Parathyroid adenoma (tissue), 2 donors: ENCODE results near the gene DMXL2.

Experiments
- H2AFZ ChIP-seq: fragments of 300-600 bp; sonication (generic); one replicate; pipeline ENCODE4 v1.7.0; 2017; ENCODE audit warnings: antibody characterized with exemption, mild to moderate bottlenecking
- H3K27ac ChIP-seq: fragments of 300-600 bp; sonication (generic); one replicate; pipeline ENCODE4 v1.7.0; 2017
- H3K27me3 ChIP-seq: fragments of 300-600 bp; sonication (generic); one replicate; pipeline ENCODE4 v1.7.0; 2017; ENCODE audit warnings: low read length; ENCODE audit not compliant: control insufficient read depth, insufficient read depth
- H3K36me3 ChIP-seq: fragments of 300-600 bp; sonication (generic); one replicate; pipeline ENCODE4 v1.7.0; 2017; ENCODE audit warnings: low read length; ENCODE audit not compliant: control insufficient read depth, insufficient read depth
- H3K4me1 ChIP-seq: fragments of 300-600 bp; sonication (generic); one replicate; pipeline ENCODE4 v1.7.0; 2017; ENCODE audit warnings: control low read depth
- H3K4me2 ChIP-seq: fragments of 300-600 bp; sonication (generic); one replicate; pipeline ENCODE4 v1.7.0; 2017; ENCODE audit warnings: low read length
- H3K4me3 ChIP-seq: fragments of 300-600 bp; sonication (generic); one replicate; pipeline ENCODE4 v1.7.0; 2017; ENCODE audit warnings: low read depth, low read length
- H3K79me2 ChIP-seq: fragments of 300-600 bp; sonication (generic); one replicate; pipeline ENCODE4 v1.7.0; 2017; ENCODE audit warnings: control low read depth
- H3K9ac ChIP-seq: fragments of 300-600 bp; sonication (generic); one replicate; pipeline ENCODE4 v1.7.0; 2017; ENCODE audit warnings: mild to moderate bottlenecking
- H3K9me3 ChIP-seq: fragments of 300-600 bp; sonication (generic); one replicate; pipeline ENCODE4 v1.7.0; 2017; ENCODE audit warnings: low read length; ENCODE audit not compliant: control insufficient read depth
- CTCF ChIP-seq: fragments of 300-600 bp; sonication (generic); IDR thresholded peaks from one replicate; pipeline ENCODE4 v1.7.0; 2017; ENCODE audit warnings: antibody characterized with exemption, mild to moderate bottlenecking
- donor health status: primary hyperparathyroidism.

DMXL2 gene

GRCh38 chr15:51621155-51621765 is 1.3 kb downstream of the DMXL2 start:
- H3K9ac ChIP-seq = no peak overlapping the region
- H3K79me2 ChIP-seq = peaks cover 13% of the 10 kb centered on the region
- H3K9me3 ChIP-seq = no peaks in the 10 kb centered on the region
- no peaks in the 10 kb centered on the region for H3K36me3 ChIP-seq
- H3K27ac ChIP-seq = no peak overlapping the region
- TF ChIP-seq CTCF = no peak
- peak overlapping the region; percentile 78 for H3K4me3 ChIP-seq
- no peaks in the 10 kb centered on the region for H3K27me3 ChIP-seq
- peak overlapping the region; percentile 91 for H2AFZ ChIP-seq
- peaks cover 3% of the 10 kb centered on the region for H3K4me1 ChIP-seq
- peak overlapping the region; percentile 95 for H3K4me2 ChIP-seq

- no peak overlapping the region for H3K27ac ChIP-seq
These were observed 1.9 kb downstream of the DMXL2 start for GRCh38 chr15:51620641-51621040.

DNA sequence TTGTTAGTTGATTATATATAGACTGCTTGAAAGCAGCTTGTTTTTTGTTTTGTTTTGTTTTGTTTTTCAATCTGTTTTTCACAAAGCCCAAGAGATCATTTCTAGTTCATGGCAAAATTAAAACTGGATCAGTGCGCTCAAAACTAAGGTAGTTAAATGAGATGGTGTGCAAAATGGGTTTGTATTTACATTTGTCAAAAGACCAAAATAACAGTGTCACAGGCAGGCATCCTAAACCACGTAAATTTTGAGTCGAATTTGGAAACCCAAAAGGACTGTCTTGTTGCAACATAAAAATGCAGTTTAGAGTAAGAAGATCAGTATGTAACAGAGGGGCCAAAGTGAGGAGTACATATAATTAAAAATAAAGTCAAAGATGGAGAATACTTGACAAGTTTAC is 2.4 kb downstream of the DMXL2 start:
- Histone ChIP-seq H3K27ac (no peak overlapping the region), H3K9ac (no peak overlapping the region), H3K9me3 (no peaks in the 10 kb centered on the region), H2AFZ (no peak overlapping the region), H3K27me3 (no peaks in the 10 kb centered on the region), H3K79me2 (peaks cover 13% of the 10 kb centered on the region), H3K4me3 (no peak overlapping the region), H3K4me2 (no peak overlapping the region), H3K4me1 (peaks cover 3% of the 10 kb centered on the region), H3K36me3 (no peaks in the 10 kb centered on the region)
- TF ChIP-seq CTCF = no peak

More at GRCh38 chr15:51620641-51621040, 1.9 kb downstream of the DMXL2 start:
- no peak overlapping the region for H3K4me3 ChIP-seq
- H3K4me1 ChIP-seq = peaks cover 3% of the 10 kb centered on the region
- TF ChIP-seq CTCF = no peak
- no peaks in the 10 kb centered on the region for H3K36me3 ChIP-seq
- peaks cover 13% of the 10 kb centered on the region for H3K79me2 ChIP-seq
- no peaks in the 10 kb centered on the region for H3K27me3 ChIP-seq
- no peaks in the 10 kb centered on the region for H3K9me3 ChIP-seq
- H3K9ac ChIP-seq = no peak overlapping the region
- H3K4me2 ChIP-seq = no peak overlapping the region
- H2AFZ ChIP-seq = no peak overlapping the region

DNA sequence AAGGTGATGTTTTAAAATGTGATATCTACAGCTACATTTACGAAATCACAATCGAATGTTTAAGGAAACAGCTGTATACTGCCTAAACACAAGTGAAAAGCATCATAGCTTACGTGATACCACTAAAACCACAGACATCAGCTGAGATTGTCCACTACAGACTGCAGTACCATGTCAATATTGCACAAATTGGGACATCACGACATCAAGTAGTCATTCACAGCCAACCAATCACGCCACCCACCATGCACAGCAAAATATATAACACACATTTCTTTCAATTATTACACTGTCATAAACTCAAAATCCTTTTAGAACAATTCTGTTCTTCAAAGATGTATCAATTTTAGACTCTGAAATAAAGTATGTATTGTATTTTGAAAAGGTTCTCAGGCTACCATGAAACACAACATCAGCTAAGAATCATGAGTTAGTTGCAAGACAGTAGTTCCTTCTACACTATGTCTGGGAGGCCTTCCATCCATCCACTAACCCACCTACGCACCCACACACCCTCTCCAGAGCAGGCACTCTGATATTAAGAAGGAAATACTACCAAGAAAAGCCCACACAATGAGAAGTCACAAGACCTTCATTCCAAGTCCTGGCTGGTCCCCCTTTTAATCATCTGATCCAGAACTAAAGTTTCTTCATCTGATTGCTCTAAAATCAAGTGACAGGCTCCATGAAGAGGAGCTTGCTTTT is 3.1 kb downstream of the DMXL2 start:
- Histone ChIP-seq H3K36me3 (no peaks in the 10 kb centered on the region), H3K9me3 (no peaks in the 10 kb centered on the region), H3K79me2 (peaks cover 13% of the 10 kb centered on the region), H3K27me3 (no peaks in the 10 kb centered on the region), H3K4me3 (no peak overlapping the region), H3K27ac (no peak overlapping the region), H3K4me2 (no peak overlapping the region), H2AFZ (no peak overlapping the region), H3K9ac (no peak overlapping the region), H3K4me1 (peaks cover 3% of the 10 kb centered on the region)
- no peak for TF ChIP-seq CTCF

- TF ChIP-seq CTCF = no peak
- Histone ChIP-seq H3K36me3 (no peaks in the 10 kb centered on the region), H3K9ac (no peak overlapping the region), H3K4me2 (no peak overlapping the region), H3K4me1 (no peaks in the 10 kb centered on the region), H3K4me3 (no peak overlapping the region), H3K27me3 (no peaks in the 10 kb centered on the region), H2AFZ (no peak overlapping the region), H3K79me2 (peaks cover 15% of the 10 kb centered on the region), H3K27ac (no peak overlapping the region), H3K9me3 (no peaks in the 10 kb centered on the region)
These were observed 4.7 kb downstream of the DMXL2 start for GRCh38 chr15:51617886-51618285.
